ENCODE results near the gene TRNP1. TPM values are rescaled to one million over a fixed set of nuclear protein-coding genes. Genes with fewer than 3 reads are reported as not detected.

Gene TRNP1
- total RNA-seq, 1 donor from 2014 or later, result 76.5 TPM

DNA sequence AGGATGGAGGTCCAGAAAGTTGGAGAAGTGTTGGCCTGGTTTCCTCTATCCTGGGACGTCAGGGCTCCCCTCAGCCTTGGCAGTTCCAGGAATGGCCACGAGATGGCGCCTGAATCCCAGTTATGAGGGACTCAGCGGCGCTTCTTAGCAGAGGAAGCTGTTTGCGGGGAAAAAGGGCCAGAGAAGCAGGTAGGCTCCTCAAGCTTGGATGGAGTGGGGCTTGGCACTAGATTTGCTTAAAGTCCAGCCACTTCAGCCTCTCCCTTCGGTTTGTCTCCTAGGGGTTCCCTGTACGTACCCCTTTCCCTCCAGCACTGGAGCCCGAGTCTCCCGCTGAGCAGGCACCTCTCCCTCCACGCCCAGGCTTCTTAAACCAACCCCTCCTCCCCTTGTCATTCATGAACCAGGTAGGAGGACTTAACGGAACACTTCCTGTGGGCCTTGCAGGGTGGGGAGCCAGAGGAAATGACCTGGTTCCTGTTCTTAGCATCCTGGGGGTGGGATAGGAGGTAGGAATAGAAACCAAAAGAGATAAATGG lies 51.2 kb downstream of the TRNP1 start:
- Mint-ChIP-seq H3K9me3 (ENCODE audit: low read depth) (no peaks in the 10 kb centered on the region), H3K27me3 (ENCODE audit: low read depth) (peaks cover 3% of the 10 kb centered on the region), H3K27ac (ENCODE audit: unreplicated experiment) (no peak overlapping the region), H3K4me3 (ENCODE audit: unreplicated experiment) (no peak overlapping the region), H3K36me3 (ENCODE audit: low read depth) (no peaks in the 10 kb centered on the region), H3K4me1 (ENCODE audit: low read depth) (peaks cover 6% of the 10 kb centered on the region)
- TF ChIP-seq, protein P1, sequence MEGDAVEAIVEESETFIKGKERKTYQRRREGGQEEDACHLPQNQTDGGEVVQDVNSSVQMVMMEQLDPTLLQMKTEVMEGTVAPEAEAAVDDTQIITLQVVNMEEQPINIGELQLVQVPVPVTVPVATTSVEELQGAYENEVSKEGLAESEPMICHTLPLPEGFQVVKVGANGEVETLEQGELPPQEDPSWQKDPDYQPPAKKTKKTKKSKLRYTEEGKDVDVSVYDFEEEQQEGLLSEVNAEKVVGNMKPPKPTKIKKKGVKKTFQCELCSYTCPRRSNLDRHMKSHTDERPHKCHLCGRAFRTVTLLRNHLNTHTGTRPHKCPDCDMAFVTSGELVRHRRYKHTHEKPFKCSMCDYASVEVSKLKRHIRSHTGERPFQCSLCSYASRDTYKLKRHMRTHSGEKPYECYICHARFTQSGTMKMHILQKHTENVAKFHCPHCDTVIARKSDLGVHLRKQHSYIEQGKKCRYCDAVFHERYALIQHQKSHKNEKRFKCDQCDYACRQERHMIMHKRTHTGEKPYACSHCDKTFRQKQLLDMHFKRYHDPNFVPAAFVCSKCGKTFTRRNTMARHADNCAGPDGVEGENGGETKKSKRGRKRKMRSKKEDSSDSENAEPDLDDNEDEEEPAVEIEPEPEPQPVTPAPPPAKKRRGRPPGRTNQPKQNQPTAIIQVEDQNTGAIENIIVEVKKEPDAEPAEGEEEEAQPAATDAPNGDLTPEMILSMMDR (IDR thresholded peaks at IDR 0.05), result peak; percentile 90
- no peak for DNase-seq (ENCODE audit: low spot score)

DNA sequence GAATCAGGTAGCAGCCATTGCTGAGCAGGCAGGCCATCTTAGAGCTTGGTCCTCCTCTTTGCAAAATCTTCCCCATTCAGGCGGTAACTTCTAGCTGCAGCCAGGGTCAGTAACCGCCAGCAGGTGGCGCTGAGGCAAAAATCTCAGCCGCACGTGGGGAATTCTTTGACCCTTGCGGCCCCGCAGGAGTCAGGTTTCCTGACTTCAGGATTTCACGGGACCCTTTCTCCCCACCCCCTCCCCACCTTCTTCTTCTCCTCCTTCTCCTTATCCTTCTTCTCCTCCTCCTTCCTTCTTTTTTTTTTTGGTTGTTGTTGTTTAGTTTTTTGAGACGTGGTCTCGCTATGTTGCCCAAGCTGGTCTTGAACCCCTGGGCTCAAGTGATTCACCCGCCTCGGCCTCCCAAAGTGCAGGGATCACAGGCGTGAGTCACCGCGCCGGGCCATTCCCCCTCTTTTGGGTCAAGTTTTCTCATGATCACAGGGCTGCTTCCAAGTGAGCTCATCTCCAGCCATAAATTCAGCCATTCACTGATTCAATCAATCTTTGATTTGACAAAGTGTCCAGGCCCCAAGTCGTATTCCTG lies 52.6 kb downstream of the TRNP1 start:
- DNase-seq (ENCODE audit: low spot score), result no peak
- Mint-ChIP-seq H3K9me3 (ENCODE audit: low read depth) (no peaks in the 10 kb centered on the region), H3K36me3 (ENCODE audit: low read depth) (no peaks in the 10 kb centered on the region), H3K4me3 (ENCODE audit: unreplicated experiment) (no peak overlapping the region), H3K27me3 (ENCODE audit: low read depth) (no peaks in the 10 kb centered on the region), H3K4me1 (ENCODE audit: low read depth) (peaks cover 6% of the 10 kb centered on the region), H3K27ac (ENCODE audit: unreplicated experiment) (peak overlapping the region; percentile 51)
- TF ChIP-seq, protein P1 (IDR thresholded peaks at IDR 0.05), result peak; percentile 95

DNA sequence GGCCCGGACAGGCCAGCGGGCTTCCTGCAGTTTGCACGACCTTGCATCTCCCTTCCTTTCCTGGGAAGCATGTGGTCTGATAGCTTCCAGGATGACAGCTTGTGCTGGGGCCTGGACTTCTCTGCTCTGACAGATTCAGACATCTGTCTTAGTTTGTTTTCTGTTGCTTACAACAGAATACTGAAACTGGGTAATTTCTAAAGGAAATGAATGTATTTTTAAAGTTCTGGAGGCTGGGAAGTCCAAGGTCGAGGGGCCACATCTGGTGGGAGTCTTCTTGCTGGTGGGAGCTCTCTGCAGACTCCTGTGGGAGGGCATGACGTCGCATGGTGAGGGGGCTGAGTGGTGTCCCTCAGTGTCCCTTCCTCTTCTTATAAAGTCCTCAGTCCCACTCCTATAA lies 54.4 kb downstream of the TRNP1 start:
- peaks cover 6% of the 10 kb centered on the region for H3K4me1 Mint-ChIP-seq (ENCODE audit: low read depth)
- no peak overlapping the region for H3K4me3 Mint-ChIP-seq (ENCODE audit: unreplicated experiment)
- DNase-seq (ENCODE audit: low spot score), result no peak
- H3K36me3 Mint-ChIP-seq (ENCODE audit: low read depth), result no peaks in the 10 kb centered on the region
- no peak overlapping the region for H3K27ac Mint-ChIP-seq (ENCODE audit: unreplicated experiment)
- TF ChIP-seq, protein P1 (IDR thresholded peaks at IDR 0.05), result no peak
- H3K27me3 Mint-ChIP-seq (ENCODE audit: low read depth), result no peaks in the 10 kb centered on the region
- H3K9me3 Mint-ChIP-seq (ENCODE audit: low read depth), result no peaks in the 10 kb centered on the region

DNA sequence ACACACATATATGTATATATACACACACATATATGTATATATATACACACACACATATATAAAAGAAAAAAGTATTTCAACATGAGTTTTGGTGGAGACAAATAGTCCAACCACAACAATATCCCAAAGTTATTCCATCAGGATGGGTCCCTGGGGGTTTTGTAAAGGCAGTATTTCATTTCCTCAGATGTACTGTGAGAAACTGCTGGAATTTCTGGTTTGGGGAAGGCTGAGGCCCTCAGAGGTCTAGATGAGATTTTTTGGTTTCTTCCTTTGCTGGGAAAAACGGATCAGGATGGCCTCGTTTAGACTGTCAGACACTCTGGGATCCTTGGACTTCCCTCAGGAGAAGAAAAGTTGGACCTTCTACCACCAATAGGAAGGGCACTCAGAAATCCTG lies 55.6 kb downstream of the TRNP1 start:
- Mint-ChIP-seq H3K27me3 (ENCODE audit: low read depth) (no peaks in the 10 kb centered on the region), H3K4me1 (ENCODE audit: low read depth) (peaks cover 6% of the 10 kb centered on the region), H3K27ac (ENCODE audit: unreplicated experiment) (no peak overlapping the region), H3K36me3 (ENCODE audit: low read depth) (no peaks in the 10 kb centered on the region), H3K9me3 (ENCODE audit: low read depth) (no peaks in the 10 kb centered on the region), H3K4me3 (ENCODE audit: unreplicated experiment) (no peak overlapping the region)
- TF ChIP-seq, protein P1 (IDR thresholded peaks at IDR 0.05), result no peak
- no peak for DNase-seq (ENCODE audit: low spot score)

DNA sequence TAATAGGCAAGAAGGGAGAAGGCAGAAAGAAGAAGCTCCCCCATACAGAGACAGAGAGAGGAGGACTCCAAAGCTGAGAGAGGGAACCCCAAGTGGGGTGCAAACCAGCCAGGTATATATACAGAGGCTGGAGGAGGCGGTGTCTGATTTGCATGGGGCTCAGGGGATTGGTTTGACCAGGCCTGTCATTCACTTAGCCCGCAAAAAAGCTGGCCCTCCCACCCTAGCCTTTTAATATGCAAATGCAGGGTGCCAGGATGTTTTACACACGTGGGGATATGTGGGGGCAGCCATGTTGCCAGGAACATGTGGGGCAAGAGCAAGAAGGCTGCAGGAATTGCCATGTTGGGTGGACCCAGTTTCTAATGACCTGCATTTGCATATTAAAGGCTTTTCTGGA lies 56.1 kb downstream of the TRNP1 start:
- H3K27ac Mint-ChIP-seq (ENCODE audit: unreplicated experiment), result peak overlapping the region; percentile 1
- no peaks in the 10 kb centered on the region for H3K9me3 Mint-ChIP-seq (ENCODE audit: low read depth)
- TF ChIP-seq, protein P1 (IDR thresholded peaks at IDR 0.05), result no peak
- no peak overlapping the region for H3K4me3 Mint-ChIP-seq (ENCODE audit: unreplicated experiment)
- H3K4me1 Mint-ChIP-seq (ENCODE audit: low read depth), result peaks cover 6% of the 10 kb centered on the region
- DNase-seq (ENCODE audit: low spot score), result no peak
- no peaks in the 10 kb centered on the region for H3K27me3 Mint-ChIP-seq (ENCODE audit: low read depth)
- no peaks in the 10 kb centered on the region for H3K36me3 Mint-ChIP-seq (ENCODE audit: low read depth)

Other genes starting within 250 kb of the TRNP1 start
- 11.2 to 15.8 TPM (median 12.4 TPM) in 3 replicates for gene PIGV, start 205.7 kb upstream of the TRNP1 start, total RNA-seq
- gene ZDHHC18, start 167.0 kb upstream of the TRNP1 start, total RNA-seq, result 20.2 to 27.8 TPM (median 25.5 TPM) in 3 replicates
- gene SFN, start 130.5 kb upstream of the TRNP1 start, total RNA-seq, result not detected in 3 replicates
- 19.8 to 22.0 TPM (median 21.7 TPM) in 3 replicates for gene GPN2, start 103.4 kb upstream of the TRNP1 start, total RNA-seq
- gene GPATCH3, start 93.2 kb upstream of the TRNP1 start, total RNA-seq, result 13.7 to 14.1 TPM (median 13.7 TPM) in 3 replicates
- gene NR0B2, start 79.7 kb upstream of the TRNP1 start, total RNA-seq, result not detected in 3 replicates
- 44.4 to 53.7 TPM (median 45.8 TPM) in 3 replicates for gene NUDC, start 71.9 kb upstream of the TRNP1 start, total RNA-seq
- not detected in 3 replicates for gene KDF1, start 33.2 kb upstream of the TRNP1 start, total RNA-seq
- gene TENT5B, start 19.2 kb downstream of the TRNP1 start, total RNA-seq, result 15.2 to 39.1 TPM (median 38.1 TPM) in 3 replicates
- gene SLC9A1, start 161.4 kb downstream of the TRNP1 start, total RNA-seq, result 53.9 to 55.4 TPM (median 54.6 TPM) in 3 replicates
- 30.8 to 32.4 TPM (median 31.2 TPM) in 3 replicates for gene WDTC1, start 240.9 kb downstream of the TRNP1 start, total RNA-seq